ENCODE data around the gene CDH12.
"Not testable (repeated sequence)": the region's sequence is repeated elsewhere in the genome, so short reads cannot be mapped to it uniquely, and the experiment has no call there.

The CDH12 gene

DNA sequence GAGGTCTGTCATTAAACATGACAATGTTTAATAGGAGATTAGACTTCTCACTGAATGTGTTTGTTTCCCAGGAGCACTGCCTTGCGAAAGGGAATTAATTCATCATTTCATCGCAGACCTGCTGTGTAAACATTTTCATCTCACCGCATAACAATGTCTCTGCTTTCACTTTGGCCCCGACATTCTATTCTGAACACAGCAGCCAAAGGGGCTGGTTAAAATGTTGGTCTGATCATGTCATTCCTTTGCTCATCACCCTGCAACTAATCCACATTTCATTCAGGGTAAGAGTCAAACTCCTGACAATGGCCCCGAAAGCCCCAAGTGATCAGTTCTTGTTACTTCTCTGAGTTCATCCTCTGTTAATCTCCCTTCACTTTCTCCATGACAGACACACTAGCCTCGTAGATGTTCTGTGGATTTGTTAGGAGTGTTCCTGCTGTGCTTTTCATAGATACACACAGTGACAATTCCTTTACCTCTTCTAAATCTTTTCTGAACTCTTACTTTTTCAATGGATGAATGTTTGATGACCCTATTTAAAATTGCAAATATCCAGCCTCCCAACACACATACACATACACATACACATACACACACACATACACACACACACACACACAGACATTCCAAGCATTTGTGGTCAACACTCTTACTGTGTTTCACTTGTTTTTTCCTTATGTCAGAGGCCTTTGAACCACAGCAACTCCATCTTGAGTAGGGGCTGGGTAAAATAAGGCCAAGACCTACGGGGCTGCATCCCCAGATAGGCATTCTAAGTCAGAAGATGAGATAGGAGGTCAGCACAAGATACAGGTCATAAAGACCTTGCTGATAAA is 688.0 kb downstream of the CDH12 start:
- not testable (repeated sequence) for DNase-seq

DNA sequence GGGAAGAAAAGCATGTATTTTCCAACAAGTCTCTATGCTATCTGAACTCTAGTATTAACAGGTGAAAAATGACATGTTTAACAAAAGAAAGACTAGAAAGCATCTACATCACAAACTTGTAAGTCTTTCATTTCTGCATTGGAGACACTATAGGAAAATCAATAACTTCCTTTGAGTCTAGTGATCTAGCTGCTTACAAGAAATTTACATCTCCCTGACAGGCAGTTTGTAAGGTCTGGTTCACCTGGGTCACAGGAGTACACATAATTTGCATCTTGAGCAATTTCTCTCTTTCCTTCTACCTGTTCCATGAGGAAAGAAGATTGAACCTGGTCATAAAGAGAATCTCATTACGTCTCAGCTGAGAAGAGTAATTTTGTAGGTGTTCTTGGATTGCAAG is 696.2 kb downstream of the CDH12 start:
- DNase-seq = not testable (repeated sequence)

DNA sequence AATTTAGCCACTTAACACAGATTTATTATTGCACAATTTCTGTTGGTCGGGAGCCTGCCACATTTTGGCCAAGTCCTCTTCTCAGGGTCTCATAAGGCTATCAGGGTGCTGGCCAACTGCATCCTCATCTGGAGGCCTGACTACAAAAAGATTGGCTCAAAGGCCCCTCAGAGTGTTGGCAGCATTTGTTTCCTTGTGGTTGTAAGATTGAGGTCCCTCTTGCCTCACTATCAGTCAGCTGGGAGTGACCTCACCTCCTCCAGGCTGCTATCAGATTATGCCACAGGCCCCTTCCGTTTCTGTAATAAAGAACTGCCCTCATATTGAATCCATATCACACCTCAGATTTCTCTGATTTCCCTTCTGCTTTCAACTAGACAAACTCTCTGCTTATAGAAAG is 698.4 kb downstream of the CDH12 start:
- DNase-seq = not testable (repeated sequence)

DNA sequence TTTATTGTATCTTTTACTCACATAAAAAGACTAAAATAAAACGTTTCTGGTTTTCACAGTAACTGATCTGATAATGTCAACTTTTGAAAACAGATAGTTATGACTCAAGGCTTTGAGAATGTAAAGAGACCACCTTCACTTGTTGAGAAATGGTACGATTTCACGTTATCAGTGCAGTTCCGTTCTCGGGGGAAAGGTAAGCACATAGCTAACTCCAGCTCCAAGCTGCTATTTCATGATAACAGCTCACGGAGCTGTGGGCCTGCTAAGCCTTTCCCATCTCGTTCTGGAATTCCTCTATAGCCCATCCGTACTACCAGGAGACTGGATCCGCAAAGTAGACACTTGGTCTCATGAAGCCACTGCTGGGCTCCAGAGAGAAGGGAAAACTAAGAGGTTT is 701.3 kb downstream of the CDH12 start:
- not testable (repeated sequence) for DNase-seq

DNA sequence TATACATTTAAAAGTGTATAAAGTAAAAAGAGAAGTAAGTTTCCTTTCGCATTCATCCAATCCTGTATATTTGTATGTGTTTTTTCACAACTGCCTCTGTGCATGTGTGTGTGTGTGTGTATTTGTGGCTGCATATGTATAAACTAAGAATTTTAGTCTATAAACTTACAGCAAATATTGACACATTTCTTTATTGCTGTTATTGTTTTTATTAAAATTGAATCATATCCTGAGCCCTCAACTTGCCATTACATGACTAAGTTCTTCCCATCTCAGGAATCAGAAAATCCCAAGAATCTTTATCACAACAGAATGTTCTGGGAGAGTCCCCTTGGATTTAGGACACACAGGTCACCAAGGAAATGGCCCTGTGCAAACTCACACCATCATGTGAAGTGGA is 712.7 kb downstream of the CDH12 start:
- DNase-seq = not testable (repeated sequence)

DNA sequence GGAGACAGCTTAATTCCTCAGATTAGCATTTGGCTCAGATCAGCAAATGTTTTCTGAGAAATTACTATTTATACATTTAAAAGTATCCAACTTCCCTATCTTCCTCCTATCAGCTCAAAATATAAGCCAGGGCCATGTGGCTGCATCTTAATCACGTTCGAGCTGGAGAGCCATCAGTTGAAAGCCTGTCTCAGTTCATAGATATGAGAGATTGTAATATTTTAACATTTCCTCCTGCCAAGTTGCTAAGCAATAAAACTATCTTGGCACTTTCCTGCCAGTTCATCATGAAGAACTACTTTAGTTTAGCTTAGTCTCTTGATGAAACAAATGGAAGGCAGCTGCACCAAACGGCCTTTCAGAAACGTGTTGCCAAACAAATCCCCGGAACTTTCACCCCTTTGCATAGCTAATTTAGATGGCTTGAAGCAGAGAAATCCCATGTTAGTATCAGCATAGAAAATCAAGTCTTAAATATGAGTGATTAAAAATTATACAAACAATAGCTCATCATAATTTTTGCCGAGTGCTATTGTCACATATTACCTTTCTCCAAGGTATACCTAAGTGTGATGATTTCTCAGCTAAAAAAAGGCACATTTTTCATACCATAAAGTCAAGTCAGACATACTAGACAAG is 713.4 kb downstream of the CDH12 start:
- DNase-seq = not testable (repeated sequence)

DNA sequence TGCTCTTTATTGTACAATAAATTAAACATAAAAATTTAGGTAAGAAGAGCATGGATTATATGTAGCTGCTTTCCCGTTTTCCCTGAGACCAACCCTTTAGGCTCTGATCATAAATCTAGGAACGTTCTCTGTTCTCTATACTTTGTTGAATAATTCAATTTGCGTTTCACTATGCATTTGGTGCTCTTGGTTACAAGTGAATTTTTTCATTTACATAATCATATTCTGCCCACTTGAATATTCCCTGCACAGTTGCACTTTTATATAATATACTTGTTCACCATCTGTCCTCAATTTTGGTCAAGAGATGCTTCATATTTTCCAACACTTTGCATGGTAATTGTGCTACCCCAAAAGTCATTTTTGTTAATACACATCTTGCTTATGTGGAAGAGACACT is 741.8 kb downstream of the CDH12 start:
- DNase-seq = peak in 1 of 58 donors; percentile 13

DNA sequence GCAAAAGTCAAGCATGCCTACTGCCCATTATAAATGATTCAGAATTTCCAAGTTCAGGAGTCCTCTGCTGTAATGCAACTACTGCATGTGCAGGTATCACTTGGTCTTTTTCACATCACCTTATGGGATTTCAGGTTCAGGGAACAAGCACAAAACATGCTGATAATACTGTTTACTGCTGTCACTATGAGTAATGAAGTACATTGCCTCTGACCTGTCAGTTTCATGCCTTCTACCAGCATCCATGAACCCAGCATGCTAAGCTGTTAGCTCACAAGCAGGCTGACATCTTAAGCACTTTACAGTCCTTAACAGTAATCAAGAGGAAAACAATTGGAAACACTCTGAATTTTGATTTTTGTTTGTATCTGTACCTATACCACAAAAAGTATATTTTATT is 743.8 kb downstream of the CDH12 start:
- no peak for DNase-seq

DNA sequence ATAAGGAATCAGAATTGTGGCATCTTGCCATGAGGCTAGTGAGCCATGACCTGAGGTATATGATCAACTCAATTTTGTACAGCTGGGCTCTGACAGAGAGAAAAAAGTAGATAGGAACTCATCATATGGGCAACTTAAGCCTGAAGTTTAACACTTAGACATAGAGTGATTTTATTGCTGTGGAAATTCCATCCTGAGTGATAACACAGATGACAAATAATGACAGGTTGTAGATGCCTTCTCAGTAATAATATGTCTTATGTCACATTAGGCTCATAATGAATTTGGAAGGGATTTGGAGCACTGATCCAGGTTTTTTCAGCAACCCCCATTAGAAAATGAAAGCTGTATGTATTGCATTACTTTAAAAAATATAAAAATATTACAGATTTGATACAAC is 744.6 kb downstream of the CDH12 start:
- no peak for DNase-seq

DNA sequence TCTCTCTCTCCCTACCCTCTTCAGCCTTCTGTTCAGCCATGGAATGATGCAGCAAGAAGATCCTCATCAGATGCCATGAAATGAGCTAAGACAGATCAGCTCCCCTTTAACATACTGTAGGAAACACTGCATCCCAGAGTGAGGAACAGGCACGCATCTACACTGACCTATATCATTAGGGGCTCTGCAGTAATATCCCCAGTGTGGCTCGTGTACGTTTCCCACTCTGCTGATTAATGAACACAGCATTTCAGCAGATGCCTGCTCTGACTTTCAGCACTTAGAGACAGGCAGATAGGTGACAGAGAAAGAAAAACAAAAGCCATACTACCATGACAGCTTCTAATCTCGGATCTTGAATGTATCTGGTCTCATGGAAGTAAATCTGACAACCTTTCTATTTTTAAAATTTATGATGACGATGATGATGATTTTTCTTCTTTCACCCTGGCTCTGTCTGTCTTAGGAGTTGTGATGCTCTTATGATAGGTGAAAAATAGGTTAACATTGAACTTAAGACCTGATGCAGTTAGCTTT is 750.3 kb downstream of the CDH12 start:
- no peak for DNase-seq

DNA sequence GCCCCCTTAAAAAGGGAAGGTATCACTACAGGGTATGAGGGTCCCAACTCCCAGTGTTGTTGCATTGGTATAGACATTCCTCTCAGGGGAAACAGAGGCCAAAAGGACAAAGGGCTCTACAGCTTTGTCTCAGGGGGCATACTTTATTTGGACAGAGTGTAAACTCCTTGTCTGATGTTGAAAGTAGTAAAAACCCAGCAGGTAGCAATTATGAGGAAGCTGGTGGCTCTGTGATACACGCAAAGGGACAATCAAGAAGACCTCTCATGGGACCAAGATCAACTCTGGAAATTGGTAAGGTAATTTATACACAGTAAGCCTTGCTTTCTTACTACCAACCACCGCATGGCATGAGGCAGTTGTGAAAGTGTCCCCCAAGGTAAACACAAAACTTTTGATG is 764.6 kb downstream of the CDH12 start:
- DNase-seq = no peak

DNA sequence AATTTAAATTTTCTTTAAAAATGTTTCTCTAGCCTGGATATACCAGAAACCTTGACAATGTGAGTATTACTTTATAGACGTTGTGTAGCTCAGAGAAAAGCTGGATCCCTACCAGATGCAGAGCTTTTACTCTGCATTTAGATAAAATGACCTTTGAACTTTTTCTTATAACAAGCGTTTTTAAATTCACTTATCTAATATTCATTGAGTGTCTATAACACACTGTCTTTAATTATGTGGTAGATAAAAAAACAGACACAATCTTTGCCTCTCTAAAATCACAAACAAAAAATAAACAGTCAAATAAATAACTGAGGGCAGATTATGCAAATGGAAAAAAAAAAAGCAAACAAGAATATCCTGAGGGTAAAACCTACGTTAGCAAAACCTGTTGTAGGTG is 773.6 kb downstream of the CDH12 start:
- no peak for DNase-seq

DNA sequence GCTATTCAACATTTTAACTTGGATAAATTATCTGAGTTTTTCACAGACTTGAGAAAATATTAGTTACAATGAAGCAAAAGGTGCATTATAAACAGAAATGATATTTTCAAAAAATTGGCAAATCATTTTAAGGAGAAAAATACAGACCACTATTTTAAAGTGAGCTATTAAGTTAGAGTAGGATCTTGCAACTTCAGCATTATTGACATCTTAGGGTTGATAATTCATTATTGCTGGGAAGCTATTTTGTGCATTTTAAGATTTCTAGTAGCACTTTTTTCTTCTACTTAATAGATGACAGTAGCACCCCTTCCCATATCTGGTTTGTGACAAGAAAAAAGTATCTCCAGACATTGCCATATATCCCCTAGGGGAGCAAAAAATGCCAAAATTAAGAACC is 774.1 kb downstream of the CDH12 start:
- no peak for DNase-seq

DNA sequence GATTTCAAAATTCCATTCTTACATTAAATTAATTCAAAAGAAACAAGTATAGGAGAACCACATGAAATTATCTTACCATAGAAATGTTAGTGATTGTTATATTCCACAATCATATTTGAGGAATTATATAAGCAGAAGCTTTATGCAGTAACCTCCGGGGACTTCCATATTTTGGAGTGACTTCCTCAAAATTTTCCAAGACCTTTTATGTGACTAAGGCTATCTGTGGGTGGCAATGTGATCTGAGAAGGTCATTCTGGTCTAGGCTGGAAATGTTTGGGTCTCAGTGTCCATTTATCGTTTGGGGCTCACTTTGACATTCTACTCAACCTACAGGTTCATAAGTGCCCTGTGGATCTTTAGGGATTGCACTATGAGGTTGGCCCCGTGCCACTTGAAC is 776.6 kb downstream of the CDH12 start:
- no peak for DNase-seq

DNA sequence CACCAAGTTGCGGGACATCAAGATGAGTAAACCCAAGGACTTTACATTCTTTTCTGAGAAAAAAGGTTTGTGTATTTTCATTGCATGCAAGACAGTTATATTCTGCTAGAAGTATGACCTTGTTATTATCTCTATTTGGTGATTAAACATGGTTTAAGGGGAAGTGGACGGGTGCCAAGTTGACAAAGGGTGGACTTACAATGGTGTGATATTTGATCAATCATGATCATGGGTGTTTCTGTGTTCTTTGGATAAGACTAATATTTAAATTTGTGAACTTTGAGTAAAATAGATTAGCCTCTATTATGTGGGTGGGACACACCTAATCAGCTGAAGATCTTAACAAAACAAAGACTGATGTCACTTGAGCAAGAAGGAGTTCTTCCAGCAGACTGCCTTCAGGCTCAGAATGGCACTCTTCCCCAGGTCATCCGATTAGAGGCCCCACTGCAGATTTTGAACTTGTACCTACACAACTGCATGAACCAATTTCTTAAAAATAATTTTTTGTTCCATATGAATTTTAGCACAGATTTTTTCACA is 782.9 kb downstream of the CDH12 start:
- no peak for DNase-seq

DNA sequence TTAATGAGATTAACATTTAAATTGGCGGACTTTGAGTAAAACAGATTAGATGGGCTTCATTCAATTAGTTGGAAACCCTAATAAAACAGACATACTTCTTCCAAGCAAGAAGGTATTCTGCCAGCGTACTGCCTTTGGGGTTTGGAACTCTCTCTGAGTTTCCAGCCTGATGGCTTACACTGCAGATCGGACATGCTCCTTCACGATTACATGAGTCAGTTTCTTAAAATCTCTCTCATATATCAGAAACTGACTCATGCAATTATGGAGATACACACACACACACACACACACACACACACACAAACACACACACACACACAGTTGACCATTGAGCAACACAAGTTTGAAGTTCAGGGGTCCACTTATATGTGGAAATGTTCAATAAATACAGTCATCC is 789.4 kb downstream of the CDH12 start:
- DNase-seq = no peak

DNA sequence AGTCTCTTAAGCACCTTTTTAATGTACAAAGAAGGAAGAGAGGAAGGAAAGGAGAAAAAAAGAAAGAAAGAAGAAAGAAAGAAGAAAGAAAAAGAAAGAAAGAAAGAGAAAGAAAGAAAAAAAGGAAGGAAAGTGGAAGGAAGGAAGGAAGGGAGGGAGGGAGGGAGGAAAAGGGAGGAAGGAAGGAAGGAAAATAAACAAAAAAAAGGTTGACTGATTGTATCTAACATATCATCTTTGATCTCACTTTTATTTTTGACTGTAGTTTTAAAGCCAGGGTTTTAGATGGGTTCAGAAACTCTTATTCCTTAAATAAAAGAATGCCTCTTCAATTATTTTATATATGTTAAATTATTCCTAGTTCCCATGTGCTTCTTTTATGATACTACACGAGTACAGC is 794.5 kb downstream of the CDH12 start:
- DNase-seq = no peak

DNA sequence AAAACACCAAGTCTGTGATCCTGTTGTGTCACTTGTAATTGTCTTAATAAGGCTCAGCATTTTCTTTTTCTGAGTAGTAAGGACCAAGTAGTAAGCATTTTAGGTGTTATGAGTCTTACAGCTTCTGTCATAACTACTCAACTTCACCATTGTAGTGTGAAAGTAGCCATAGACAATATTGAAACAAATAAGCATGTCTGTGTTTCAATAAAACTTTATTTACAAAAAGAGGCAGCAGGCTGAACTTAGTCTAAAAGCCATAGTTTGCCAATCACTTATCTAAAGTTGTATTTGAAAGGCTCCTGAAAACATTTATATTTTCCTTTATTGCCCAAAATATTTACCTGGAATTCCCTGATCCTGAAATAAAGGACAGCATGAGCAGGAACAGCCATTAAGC is 796.1 kb downstream of the CDH12 start:
- DNase-seq = no peak

DNA sequence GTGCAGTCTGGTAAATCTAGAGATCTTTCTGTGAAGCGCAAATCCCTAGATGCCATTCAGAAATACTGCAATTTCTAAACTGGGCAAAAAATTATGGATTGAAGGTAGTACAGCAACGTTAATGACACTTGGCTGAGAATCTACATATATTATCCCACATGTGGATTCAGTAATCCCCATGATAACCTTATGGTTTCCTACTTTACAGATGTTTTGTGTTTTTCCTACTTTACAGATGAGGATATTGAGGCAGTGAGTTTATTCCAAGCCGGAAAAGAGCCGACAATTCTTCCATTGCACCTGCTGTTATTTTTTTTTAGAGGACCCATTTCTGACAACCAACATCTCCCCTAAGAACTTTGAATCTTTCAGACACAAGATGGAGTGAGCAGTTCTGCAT is 796.5 kb downstream of the CDH12 start:
- DNase-seq = no peak

DNA sequence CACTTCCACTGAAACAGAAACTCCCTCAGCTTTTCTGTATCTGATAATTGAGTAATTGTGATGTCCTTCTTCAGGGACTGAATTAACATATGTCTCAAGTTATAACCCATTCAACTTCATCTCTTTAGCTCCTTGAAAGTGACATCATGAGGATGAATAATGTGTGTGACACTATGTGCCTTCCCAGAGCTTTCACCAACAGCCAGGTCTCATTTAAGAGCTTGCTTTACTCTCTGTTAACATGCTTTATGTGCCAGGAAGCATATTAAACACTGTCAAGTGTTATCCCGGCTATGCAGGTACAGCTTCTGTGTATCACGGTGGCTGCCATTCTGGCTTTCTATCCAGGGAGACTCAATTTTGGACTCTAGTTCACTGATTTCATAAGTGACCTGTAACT is 799.9 kb downstream of the CDH12 start:
- no peak for DNase-seq

DNA sequence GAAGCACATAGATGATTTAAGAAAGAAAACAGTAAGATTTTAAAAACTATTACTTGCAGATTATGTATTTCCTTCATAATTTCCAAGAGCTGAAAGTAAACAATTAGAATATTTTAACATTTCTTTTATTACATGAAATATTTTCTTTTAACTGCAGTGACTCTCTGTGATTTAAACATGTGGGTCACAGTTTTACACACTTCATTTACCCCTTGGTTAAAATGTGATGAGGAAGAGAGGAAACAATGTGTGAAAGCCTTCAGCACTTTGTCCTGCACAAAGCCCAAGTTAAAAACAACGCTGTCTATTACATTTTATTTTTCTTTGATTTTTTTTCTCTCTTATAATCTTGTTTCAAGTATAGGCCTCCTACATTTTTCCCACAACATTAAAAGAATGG is 801.3 kb downstream of the CDH12 start:
- DNase-seq = no peak

DNA sequence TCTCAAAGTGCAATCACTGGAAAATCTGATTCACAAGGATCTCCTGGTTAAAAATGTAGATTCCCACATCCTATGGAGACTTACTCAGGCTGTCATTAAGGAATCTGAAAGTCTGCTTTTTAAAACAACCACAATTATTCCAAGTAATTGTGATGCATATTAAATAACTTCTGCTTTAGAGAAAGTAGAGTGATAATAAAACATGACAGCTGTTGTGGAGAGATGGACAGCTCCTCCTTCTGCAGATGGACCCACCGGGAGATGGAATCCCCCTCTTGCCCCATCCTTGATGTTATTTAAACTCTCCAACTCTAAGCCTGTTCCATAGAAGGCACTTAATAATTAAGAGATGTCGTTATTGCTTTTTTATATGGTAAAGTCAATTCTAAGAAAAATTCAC is 802.2 kb downstream of the CDH12 start:
- DNase-seq = no peak

DNA sequence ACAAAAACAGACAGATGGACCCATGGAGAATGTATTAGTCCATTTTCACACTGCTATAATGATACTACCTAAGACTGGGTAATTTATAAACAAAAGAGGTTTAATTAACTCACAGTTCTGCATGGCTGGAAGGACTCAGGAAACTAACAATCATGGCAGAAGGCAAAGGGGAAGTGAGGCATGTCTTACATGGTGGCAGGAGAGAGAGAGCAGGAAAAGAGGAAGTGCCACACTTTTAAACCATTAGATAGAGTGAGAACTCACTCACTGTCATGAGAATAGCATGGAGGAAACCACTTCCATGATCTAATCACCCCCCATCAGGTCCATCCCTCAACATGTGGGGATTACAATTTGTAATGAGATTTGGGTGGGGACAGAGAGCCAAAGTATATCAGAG is 808.9 kb downstream of the CDH12 start:
- DNase-seq = no peak
